HG02610 (cell line): ENCODE results near the gene KCNH1.

Experiments
- ATAC-seq: cut with Tn5 transposase; IDR thresholded peaks from one replicate; pipeline ENCODE4 v1.9.1; 2021; ENCODE audit warnings: mild to moderate bottlenecking, moderate library complexity; ENCODE audit not compliant: unreplicated experiment

KCNH1 gene

DNA sequence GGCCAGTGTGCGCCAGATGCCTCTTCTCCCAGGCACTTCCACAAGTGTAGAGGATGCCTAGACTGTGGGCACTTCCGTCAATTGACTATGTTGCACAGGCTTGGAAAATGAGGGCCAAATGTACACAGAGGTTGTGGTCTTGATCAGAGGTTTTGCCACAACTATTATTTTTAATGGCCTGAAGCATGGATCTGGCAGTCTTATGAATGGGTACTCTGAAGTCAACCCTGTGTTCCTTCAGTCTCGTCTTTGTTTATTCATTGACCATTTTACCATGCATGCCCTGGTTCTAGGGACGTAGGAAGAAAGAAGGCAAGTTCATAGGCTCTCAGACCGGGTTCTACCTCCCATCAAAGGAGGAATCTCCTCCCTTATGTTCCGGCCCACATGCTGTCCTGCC lies 476.1 kb downstream of the KCNH1 start:
- ATAC-seq = no peak

DNA sequence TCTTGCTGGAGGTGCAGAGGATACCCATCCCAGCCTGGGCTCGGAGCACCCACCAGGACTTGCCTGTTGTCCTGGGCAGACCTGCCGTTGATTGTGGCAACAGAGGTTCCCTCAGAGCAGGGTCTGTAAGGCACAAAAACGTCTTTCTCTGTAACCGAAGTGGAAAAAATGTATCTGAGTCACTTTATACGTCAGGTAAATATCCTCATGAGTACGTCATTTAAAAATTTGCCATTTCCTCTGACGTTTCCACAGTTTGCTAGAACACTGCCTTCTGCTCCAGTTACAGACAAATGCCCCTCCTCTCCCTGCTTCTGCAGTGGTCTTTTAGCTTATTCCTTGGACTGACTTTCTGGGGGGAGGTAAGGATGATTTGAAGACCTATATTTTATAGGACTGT lies 478.4 kb downstream of the KCNH1 start:
- no peak for ATAC-seq

DNA sequence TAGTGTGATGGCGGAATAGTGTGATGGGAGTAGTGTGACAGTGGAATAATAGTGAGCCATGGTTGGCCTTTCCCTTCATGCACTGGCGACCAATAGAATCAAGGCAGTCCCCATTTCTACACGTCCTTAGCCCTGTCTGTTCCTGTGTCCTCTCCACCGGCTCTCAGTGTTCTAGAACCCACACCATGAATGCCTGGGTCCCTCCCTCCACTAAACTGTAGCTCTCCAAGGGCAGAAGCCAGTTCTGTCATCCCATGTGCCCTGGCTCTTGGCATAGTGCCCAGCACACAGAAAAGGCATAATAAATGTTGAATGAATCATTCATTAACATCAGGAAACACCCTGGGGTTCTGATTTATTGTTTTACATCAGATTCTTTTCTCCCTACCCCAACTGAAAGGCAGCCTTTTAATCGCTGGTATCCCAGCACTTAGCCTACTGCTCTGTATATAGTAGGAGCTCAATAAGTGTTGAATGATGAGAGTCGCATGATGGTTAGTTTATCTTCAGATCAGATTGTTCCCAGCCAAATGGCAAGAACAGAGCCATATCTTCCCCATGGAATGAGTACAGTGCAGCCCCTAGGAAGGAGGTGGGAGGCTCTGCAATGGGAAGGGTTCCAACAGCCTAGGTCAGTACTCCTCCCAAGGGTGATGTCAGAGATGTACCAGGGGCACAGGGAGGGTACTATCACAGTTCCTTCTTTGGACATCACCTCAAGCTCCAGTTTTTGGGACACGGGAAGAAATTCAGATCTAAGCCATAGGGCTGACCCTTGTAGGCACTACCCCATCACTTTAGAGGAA lies 479.6 kb downstream of the KCNH1 start:
- no peak for ATAC-seq

DNA sequence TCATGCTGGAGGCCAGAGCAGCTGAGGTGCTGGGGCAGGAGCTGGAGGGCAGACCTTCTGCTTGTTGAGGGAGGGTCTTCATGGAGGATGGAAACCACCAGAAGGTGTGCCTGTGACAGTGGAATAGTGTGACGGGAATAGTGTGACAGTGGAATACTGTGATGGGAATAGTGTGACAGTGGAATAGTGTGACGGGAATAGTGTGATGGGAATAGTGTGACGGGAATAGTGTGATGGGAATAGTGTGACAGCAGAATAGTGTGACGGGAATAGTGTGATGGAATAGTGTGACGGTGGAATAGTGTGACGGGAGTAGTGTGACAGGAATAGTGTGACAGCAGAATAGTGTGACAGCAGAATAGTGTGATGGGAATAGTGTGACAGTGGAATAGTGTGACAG lies 480.2 kb downstream of the KCNH1 start:
- no peak for ATAC-seq

DNA sequence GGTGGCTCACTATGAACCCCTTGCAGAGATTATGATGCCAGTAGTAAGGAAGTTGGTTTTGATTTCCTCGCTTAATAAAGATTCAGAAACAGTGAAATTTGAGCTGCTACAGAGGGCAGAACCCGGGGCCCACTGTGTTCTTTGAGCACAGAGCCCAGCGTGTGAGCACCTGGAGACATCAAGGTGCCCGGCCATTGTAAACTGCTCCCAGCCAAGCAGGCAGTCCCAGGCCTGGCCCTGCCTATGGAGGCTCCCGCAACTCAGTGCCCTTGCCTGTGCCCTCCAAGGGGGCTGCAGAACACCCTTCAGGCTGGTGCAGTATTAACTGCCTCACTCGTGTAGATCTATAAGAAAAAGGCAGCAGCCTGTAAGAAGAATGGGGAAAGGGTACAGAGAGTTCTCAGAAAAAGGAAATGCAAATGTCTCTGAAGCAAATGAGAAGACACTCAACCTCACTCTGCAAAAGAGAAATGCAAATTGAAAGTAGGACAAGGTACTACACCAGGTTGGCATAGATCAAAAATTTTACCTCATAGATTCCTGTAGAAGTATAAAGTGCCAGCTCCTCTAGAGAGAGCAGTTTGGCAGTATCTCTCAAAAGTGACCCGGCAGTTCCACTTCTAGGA lies 481.5 kb downstream of the KCNH1 start:
- ATAC-seq = no peak

DNA sequence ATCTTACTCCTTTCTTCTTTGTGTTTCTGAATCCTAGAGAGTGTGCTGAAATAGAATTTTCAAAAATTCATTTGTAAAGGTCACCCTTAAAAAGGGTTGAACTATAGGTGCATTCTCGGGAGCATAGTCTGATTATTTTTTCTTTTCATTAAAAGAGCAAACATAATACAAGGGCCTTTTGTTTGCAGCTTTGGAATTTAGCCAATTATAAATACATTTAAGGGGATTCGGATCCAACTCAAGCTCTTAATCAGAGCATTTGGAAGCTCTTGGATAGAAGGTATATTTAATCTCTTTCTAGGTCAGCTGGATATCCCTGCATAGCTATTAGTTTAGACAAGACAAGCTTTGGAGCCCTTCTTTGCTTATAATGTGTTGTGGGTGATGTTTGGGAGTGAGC lies 483.5 kb downstream of the KCNH1 start:
- no peak for ATAC-seq

DNA sequence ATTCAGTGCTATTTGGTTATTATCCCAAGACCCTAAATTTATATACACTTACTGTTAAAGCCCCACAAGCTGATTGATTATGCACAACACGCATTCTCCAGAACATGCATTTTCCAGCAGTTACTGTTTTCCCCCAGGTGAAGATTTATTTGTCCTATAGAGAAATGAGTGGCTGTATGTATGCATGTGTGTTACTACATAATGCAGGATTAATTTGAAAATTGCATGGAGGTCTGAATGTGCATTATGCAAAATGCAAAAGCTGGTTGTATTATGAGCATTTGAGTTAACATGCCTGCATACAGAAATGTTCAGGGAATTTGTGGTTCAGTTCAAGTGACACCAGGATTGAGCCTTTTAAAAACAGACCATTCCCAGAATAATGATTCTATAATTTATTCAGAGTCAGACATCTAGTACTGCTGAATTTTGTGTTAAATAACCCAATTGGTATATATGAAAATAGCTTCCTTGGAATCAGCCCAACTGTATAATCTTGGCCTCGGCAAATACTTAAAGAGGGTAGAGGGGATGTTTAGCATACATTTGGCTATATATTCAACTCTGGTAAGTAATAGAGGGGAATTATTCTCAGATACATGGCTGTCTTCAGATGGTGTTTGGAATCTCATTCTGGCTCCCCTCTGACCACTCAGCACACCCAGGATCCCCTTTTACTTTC lies 485.2 kb downstream of the KCNH1 start:
- no peak for ATAC-seq

DNA sequence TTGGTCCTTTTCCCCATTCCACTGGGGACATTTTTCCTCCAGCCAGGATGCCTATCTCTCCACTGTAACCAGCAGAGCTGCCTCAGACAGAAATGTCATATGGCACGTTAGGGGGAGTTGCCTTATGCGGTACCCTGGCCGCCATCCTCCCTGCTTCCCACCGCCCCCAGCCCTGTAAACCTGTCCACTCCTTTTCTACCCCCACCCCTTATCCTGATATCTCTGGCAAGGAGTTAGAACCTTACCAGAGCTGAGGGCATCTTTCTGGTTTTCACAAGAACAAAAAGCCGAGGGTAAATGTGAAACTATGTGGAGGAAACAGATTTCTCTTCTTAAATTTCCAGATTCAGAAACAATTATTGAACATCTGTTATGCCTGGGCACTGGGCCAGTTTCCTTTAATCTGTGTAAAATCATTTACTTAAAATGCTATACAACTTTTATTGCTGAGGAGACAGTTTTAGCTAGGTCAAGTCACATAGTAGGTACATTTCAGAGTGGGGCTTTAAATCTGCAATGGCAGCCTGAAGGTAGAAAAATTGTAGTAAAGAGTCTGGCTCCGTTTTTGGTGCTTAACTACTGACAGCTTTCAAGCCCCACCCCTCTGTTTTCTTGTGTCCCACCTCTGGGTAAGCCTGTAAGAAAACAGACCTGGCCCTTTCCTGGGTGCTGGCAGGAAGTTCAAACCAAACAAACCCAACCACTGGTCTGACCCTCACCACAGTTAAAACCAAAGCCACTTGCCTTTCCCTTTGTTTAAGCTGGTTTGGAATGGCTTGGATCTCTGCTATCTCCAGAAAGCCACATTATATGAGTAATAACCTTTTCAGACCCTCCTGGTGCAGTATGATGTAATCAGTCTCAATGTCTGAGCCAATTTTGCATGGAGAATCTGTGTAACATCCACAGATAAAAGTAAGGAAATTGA lies 486.3 kb downstream of the KCNH1 start:
- no peak for ATAC-seq

DNA sequence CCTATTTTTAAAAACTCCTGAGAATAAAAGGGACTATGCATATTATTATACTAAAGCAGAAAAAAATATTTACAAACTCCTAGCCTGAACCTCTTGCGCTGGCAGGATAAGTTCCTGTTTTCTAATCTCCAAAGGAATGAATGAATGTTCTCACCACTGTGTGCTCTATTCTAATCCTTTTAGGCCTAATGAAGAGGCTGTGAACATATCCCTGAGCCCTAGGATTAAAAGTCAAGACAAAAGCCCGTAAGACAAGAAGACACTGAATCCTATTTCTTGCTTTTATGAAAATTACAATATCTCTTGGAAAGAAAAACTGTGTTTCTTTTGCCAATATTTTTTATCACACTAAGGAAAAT lies 487.7 kb downstream of the KCNH1 start:
- no peak for ATAC-seq

DNA sequence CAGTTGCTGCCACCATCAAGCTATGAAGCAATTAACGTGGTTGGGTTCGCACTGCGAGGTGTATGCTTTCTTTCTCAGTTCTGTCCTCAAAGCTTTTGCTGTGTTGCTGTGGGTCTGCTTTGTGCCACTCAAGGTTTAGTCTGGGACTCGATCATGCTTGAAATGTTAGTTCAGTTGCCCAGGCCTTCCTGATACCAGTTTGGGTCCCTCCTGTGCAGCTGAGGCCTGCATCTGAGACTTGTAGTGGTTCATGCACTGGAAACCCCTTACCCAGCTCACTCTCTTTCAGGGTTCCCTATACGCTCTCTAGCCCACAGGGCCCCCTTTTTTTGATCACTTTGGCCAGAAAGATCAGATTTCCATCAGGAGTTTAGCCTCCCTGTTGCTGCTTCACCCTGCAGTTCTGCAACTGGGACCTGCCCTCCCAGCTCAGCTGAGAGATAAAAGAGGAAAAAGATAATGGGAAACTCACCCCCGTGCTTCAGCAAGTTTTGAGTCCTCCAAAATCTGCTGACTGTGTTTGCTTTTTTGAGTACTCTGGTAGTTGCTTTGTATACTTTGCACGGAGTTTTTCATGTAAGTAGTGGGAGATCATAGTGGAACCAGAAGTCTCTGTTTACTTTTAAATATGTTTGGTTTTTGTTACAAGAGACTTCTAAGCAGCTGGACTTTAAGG lies 488.2 kb downstream of the KCNH1 start:
- ATAC-seq = no peak

DNA sequence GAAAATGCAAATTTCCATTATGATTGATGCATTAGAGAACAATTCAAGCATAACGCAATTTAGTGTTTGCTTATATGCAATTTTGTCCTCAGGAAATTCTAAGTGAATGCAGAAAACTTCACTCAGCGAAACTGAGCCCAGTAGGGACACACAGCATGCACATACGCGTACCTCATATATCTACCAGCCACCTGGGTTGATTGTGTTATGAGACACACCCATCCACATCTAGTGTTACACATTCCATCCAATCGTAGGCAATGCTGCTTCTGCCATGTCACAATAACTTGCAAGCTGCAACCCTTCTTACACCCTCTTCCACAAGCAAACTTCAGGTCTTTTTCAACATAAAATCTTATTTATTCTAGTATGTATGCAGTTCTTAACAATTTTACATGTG lies 492.4 kb downstream of the KCNH1 start:
- ATAC-seq = no peak

DNA sequence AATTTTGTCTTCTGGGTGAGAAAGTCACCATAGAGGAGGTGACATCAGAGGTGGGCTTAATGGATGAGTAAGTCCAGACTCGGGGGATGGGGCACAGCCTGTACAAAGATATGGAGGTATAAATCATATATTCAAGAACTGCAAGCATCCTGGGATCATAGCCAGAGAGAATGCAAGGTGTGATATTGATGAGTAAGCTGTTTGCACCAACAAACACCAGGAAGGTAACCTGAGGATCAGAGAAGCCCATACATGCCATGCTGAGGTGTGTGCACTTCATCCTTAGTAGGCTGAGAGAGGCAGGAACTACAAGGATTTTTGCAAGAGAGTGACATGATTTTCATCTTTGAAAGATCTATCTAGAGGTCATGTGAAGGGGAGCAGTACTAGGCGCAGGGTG lies 498.8 kb downstream of the KCNH1 start:
- no peak for ATAC-seq

DNA sequence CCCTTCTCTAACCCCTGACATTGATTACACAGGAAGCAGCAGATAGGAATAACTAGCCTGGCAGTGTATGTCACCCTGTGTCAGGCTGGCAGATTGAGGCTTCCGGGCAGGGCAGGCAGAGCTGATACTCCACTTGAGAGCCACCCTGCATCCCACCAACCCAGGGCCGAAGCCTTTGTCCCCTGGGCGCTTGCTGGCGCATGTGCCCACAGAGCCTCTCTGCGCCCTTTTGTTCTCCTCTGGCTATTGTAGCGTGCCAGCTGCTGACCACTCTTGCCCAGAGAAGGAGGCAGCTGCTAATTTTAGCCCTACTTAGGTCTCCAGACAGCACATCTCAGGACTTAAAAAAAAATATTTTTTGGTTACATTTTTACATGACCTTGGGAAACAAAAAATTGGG lies 500.3 kb downstream of the KCNH1 start:
- no peak for ATAC-seq

DNA sequence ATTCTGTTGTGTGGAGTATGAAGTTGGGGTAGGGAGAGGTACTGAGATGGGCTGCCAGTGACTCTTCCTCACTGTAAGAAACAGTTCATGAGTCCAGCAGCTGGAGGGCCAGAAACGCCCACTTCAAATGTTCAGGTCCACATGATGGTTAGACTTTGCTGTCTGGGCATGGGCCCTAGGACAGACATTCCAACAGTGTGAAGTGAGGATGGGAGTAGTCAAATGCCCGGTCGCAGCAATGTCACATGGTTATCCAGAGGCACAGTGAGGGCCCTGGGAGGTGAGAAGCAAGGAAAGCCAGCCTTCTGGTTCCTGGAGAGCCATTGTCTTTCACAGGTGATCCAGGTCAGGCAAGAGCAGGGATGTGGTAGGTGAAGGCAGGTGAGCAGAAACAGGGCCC lies 500.8 kb downstream of the KCNH1 start:
- ATAC-seq = no peak

DNA sequence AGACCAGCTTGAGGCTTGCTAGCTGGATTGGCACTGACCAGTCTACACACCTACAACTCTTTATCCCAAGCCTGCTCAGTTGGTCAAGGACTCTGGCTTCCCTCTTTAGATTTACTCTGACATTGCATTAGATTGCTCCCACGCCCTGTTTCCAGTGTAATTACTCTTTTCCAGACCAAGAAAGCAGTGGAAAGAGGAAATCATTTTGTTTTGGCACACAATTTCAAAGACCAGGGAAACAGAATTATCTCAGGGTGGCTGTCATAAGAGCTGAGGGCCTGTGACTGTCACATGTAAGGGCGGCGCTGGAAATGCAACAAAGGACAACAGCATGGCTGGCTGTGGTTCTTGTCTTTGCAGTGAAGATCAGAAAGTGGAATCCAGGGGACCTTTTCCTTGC lies 502.5 kb downstream of the KCNH1 start:
- ATAC-seq = no peak

DNA sequence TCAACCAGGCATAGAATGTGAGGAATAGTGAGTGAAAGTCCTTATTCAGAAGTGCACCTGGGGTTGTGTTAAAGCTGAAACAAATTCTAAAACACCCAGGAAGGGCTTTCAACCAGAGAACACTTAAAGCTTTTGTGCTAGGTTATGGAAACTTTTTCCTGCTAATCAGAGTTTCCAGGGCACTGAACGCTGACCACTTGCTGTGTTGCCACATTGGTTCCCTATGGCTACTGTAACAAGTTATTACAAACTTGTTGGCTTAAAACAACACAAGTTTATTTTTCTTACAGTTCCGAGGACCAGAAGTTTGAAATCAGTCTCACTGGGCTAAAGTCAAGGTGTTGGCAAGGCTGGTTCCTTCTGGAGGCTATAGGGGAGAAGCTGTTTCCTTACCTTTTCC lies 504.7 kb downstream of the KCNH1 start:
- ATAC-seq = no peak

DNA sequence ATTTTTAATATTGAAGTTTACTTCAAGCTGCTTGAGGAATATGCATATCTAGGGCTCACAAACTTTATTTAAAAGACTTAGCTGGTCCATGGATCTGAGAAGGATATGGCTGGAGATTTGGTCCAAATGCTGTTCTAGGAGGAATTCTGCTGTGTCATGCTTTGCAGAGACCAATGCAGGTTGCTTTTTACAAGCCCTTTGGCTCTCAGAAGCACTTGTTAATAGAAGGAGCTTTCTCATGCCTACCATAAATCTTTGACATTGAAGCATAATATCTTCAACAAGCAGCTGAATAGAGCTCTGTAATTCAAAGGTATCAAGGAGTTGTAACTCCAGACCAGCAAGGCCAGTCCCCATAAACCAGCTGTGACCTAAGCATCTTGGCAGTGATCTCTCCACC lies 506.2 kb downstream of the KCNH1 start:
- no peak for ATAC-seq
